ENCODE data around the gene RIC8A.

- no peak for TF ChIP-seq CTCF (IDR thresholded peaks at IDR 0.05)
- no peak for TF ChIP-seq POLR2A (IDR thresholded peaks at IDR 0.05)
Observed at GRCh38 chr11:252666-253065, 45.2 kb downstream of the RIC8A start.
